IMR-90 (cell line): ENCODE data around the gene TSPAN14. TPM values are rescaled to one million over a fixed set of nuclear protein-coding genes. Genes with fewer than 3 reads are reported as not detected.

Experiments used
- ATAC-seq: fragments of 200-7000 bp; cut with Tn5 transposase; 2 replicates; pipeline ENCODE4 v1.9.1; 2020; ENCODE audit warnings: low read depth, mild to moderate bottlenecking, moderate library complexity
- BruUV-seq: library from RNA; stranded (reverse); fragments of 400-500 nt; replicated peaks from 2 replicates; lab custom pipeline; 2021; lab: Mats Ljungman, UMichigan
- CTCF ChIA-PET: fragments of 300-600 bp; formaldehyde crosslinking; extraction: SDS; loops from one replicate; lab custom pipeline; 2021; ENCODE audit warnings: antibody characterized with exemption; lab: Yijun Ruan, JAX
- POLR2A ChIA-PET: fragments of 300-600 bp; sonication (Branson Sonifier 250); formaldehyde crosslinking; loops from one replicate; lab custom pipeline; 2022; ENCODE audit warnings: antibody characterized with exemption; ENCODE audit not compliant: unreplicated experiment; lab: Charles Lee
- DNase-seq: peaks from one replicate; pipeline ENCODE4 v3.0.0; 2013
- H2AFZ ChIP-seq: replicated peaks from 2 replicates; pipeline ENCODE3; 2013; ENCODE audit warnings: low read length, mild to moderate bottlenecking; ENCODE audit not compliant: poor library complexity
- H2AK5ac ChIP-seq: 2 replicates; pipeline ENCODE4 v1.6.1; 2013; ENCODE audit warnings: low read depth, low read length, inconsistent platforms
- H2AK9ac ChIP-seq: replicated peaks from 2 replicates; pipeline ENCODE3; 2013; ENCODE audit warnings: mild to moderate bottlenecking, low read depth, low read length, moderate library complexity; ENCODE audit not compliant: poor library complexity
- H2BK120ac ChIP-seq: 2 replicates; pipeline ENCODE4 v1.6.1; 2013; ENCODE audit warnings: low read depth, low read length, inconsistent platforms
- H2BK15ac ChIP-seq: 3 replicates; pipeline ENCODE4 v1.6.1; 2013; ENCODE audit warnings: low read depth, low read length, inconsistent platforms
- H2BK20ac ChIP-seq: 2 replicates; pipeline ENCODE4 v1.6.1; 2013; ENCODE audit warnings: low read depth, mild to moderate bottlenecking, inconsistent platforms, low read length, moderate library complexity
- H2BK5ac ChIP-seq: 2 replicates; pipeline ENCODE4 v1.6.1; 2013; ENCODE audit warnings: mild to moderate bottlenecking, low read depth, low read length, inconsistent platforms; ENCODE audit not compliant: poor library complexity, severe bottlenecking
- H3K14ac ChIP-seq: replicated peaks from 2 replicates; pipeline ENCODE4 v1.6.1; 2013; ENCODE audit warnings: low read depth, low read length, inconsistent platforms
- H3K18ac ChIP-seq: 2 replicates; pipeline ENCODE4 v1.6.1; 2013; ENCODE audit warnings: low read depth, low read length, control low read depth
- H3K23ac ChIP-seq: 2 replicates; pipeline ENCODE4 v1.6.1; 2013; ENCODE audit warnings: low read depth, low read length, inconsistent platforms
- H3K27ac ChIP-seq: 2 replicates; pipeline ENCODE4 v1.5.1; 2013; ENCODE audit warnings: mild to moderate bottlenecking, control low read depth, low read length; ENCODE audit not compliant: insufficient read depth
- H3K27me3 ChIP-seq: 2 replicates; pipeline ENCODE4 v1.6.1; 2013; ENCODE audit warnings: low read length; ENCODE audit not compliant: control insufficient read depth, insufficient read depth
- H3K36me3 ChIP-seq: 2 replicates; pipeline ENCODE4 v1.6.1; 2013; ENCODE audit warnings: low read length, mixed read lengths; ENCODE audit not compliant: control insufficient read depth, insufficient read depth
- H3K4ac ChIP-seq: 2 replicates; pipeline ENCODE4 v1.6.1; 2013; ENCODE audit warnings: low read depth, low read length, inconsistent platforms
- H3K4me1 ChIP-seq: 2 replicates; pipeline ENCODE4 v1.6.1; 2013; ENCODE audit warnings: low read length, mixed read lengths; ENCODE audit not compliant: control insufficient read depth, insufficient read depth
- H3K4me2 ChIP-seq: 2 replicates; pipeline ENCODE4 v1.6.1; 2013; ENCODE audit warnings: low read depth, mild to moderate bottlenecking, control low read depth, low read length, moderate library complexity
- H3K4me3 ChIP-seq: 2 replicates; pipeline ENCODE4 v1.5.1; 2013; ENCODE audit warnings: low read depth, mild to moderate bottlenecking, control low read depth, low read length, moderate library complexity; ENCODE audit not compliant: insufficient read depth
- H3K56ac ChIP-seq: 2 replicates; pipeline ENCODE4 v1.6.1; 2013; ENCODE audit warnings: low read length, inconsistent platforms; ENCODE audit not compliant: insufficient read depth; ENCODE audit errors: extremely low read depth
- H3K79me1 ChIP-seq, 2 experiments: 2 replicates each; pipeline ENCODE4 v1.6.1; 2013; ENCODE audit warnings: low read length in 2 of 2, inconsistent platforms in 1 of 2, low read depth in 1 of 2
- H3K9ac ChIP-seq: 2 replicates; pipeline ENCODE4 v1.6.1; 2013; ENCODE audit warnings: low read depth, low read length, control low read depth
- H3K9me1 ChIP-seq: 2 replicates; pipeline ENCODE4 v1.6.1; 2013; ENCODE audit warnings: low read length, inconsistent platforms; ENCODE audit not compliant: insufficient read depth
- H3K9me3 ChIP-seq: 2 replicates; pipeline ENCODE4 v1.6.1; 2013; ENCODE audit warnings: low read length; ENCODE audit not compliant: control insufficient read depth, insufficient read depth
- H4K20me1 ChIP-seq: 2 replicates; pipeline ENCODE4 v1.6.1; 2013; ENCODE audit warnings: low read length, inconsistent platforms; ENCODE audit not compliant: insufficient read depth
- H4K5ac ChIP-seq: 2 replicates; pipeline ENCODE4 v1.6.1; 2013; ENCODE audit warnings: mild to moderate bottlenecking, low read depth, low read length, control low read depth
- H4K8ac ChIP-seq, 2 experiments: 2 replicates each; pipeline ENCODE4 v1.6.1; 2013; ENCODE audit warnings: low read depth in 2 of 2, low read length in 2 of 2, control low read depth in 1 of 2, inconsistent platforms in 1 of 2
- H4K91ac ChIP-seq: 2 replicates; pipeline ENCODE4 v1.6.1; 2013; ENCODE audit warnings: low read depth, low read length, inconsistent platforms; ENCODE audit not compliant: insufficient read depth
- CEBPB ChIP-seq: IDR thresholded peaks from 2 replicates; pipeline ENCODE4 v1.6.1; 2012; ENCODE audit warnings: low read depth, low read length, improper control_type of control experiment
- CHD1 ChIP-seq: IDR thresholded peaks from 2 replicates; pipeline ENCODE4 v1.6.1; 2012; ENCODE audit warnings: low read depth, low read length, improper control_type of control experiment
- CTCF ChIP-seq: conservative IDR thresholded peaks from 2 replicates; pipeline ENCODE4 v1.5.1; 2012; ENCODE audit warnings: mild to moderate bottlenecking, low read depth, low read length, improper control_type of control experiment
- ELK1 ChIP-seq: fragments of 150-350 bp; IDR thresholded peaks from 2 replicates; pipeline ENCODE4 v1.6.1; 2016; ENCODE audit warnings: low read depth, mild to moderate bottlenecking, low read length, moderate library complexity, borderline replicate concordance
- FOS ChIP-seq: fragments of 150-350 bp; IDR thresholded peaks from 2 replicates; pipeline ENCODE4 v1.6.1; 2016; ENCODE audit warnings: low read depth, low read length
- MAZ ChIP-seq: IDR thresholded peaks from 2 replicates; pipeline ENCODE4 v1.6.1; 2012; ENCODE audit warnings: low read depth, mild to moderate bottlenecking, low read length, improper control_type of control experiment, moderate library complexity, borderline replicate concordance
- MXI1 ChIP-seq: IDR thresholded peaks from 2 replicates; pipeline ENCODE4 v1.6.1; 2012; ENCODE audit warnings: low read depth, mild to moderate bottlenecking, low read length, moderate library complexity, borderline replicate concordance
- POLR2A ChIP-seq: IDR thresholded peaks from 2 replicates; pipeline ENCODE4 v1.6.1; 2012; ENCODE audit warnings: mild to moderate bottlenecking, low read depth, low read length
- SMC3 ChIP-seq: fragments of 150-350 bp; IDR thresholded peaks from 2 replicates; pipeline ENCODE4 v1.6.1; 2016; ENCODE audit warnings: low read depth, mild to moderate bottlenecking, antibody characterized with exemption, low read length, moderate library complexity
- WGBS, 2 experiments: methylation state at CpG; one replicate each; pipeline versions ENCODE4 v1.1.5 to v1.1.7; 2013; ENCODE audit warnings: missing lambda C conversion rate in 2 of 2; ENCODE audit not compliant: insufficient read length in 1 of 2; ENCODE audit errors: extremely low coverage in 2 of 2; 5-methylcytosine and 5-hydroxymethylcytosine counted together
- dilution Hi-C: fragments of 300-500 bp; cut with HindIII; formaldehyde crosslinking; loops from one replicate; pipeline ENCODE4 v1.14.3; 2018; ENCODE audit warnings: low sequenced_read_pairs; ENCODE audit not compliant: unreplicated experiment
- in situ Hi-C: fragments of 300-500 bp; cut with MboI; formaldehyde crosslinking; loops from 3 replicates; pipeline ENCODE4 v1.14.3; 2019; ENCODE audit warnings: low sequenced_read_pairs, inconsistent platforms, mixed read lengths
- intact Hi-C: fragments of 100-400 bp; cut with micrococcal nuclease; formaldehyde crosslinking; loops from 2 replicates; pipeline ENCODE4 v1.10.0; 2022
- polyA plus RNA-seq, 3 experiments: library from polyadenylated mRNA; depleted of rRNA; stranded (reverse); fragments of >200 nt; gene quantifications; 2 replicates each; pipeline ENCODE4 v1.2.3, GENCODE V29; 2012; ENCODE audit warnings: low replicate concordance in 1 of 3
- total RNA-seq: library from RNA; depleted of rRNA; stranded (reverse); fragments of >200 nt; gene quantifications from 2 replicates; pipeline ENCODE4 v1.2.3, GENCODE V29; 2012
- TF ChIP-seq, protein P1 (sequence below): fragments of 150-350 bp; IDR thresholded peaks from 2 replicates; pipeline ENCODE4 v1.6.1; 2017; ENCODE audit warnings: mild to moderate bottlenecking, antibody characterized with exemption, low read length, low read depth

Gene TSPAN14
- total and polyA plus RNA-seq, 2 of the 4 experiments (the other 2 are of a cell fraction), result 18.5 to 43.0 TPM

GRCh38 chr10:80410122-80410521 lies 44.0 kb upstream of the TSPAN14 start:
- Histone ChIP-seq H3K9me3 (no peaks in the 10 kb centered on the region), H2BK20ac (no peak overlapping the region), H3K56ac (no peak overlapping the region), H3K27me3 (peaks cover 18% of the 10 kb centered on the region), H3K18ac (no peak overlapping the region), H4K91ac (no peak overlapping the region), H3K27ac (no peak overlapping the region), H3K36me3 (no peaks in the 10 kb centered on the region), H3K79me1 (no peaks in the 10 kb centered on the region), H4K8ac (no peak overlapping the region), H3K9me1 (peaks cover 3% of the 10 kb centered on the region; the same call in 1 of the 2 replicates), H3K23ac (no peak overlapping the region), H2BK15ac (no peak overlapping the region), H3K14ac (no peak overlapping the region), H2BK120ac (no peak overlapping the region), H3K4ac (no peak overlapping the region), H3K4me1 (peaks cover 3% of the 10 kb centered on the region; the same call in 1 of the 2 replicates), H2BK5ac (no peak overlapping the region), H2AK9ac (no peak overlapping the region), H4K5ac (no peak overlapping the region), H3K9ac (no peak overlapping the region), H2AK5ac (no peak overlapping the region), H4K20me1 (no peaks in the 10 kb centered on the region), H3K4me2 (no peak overlapping the region), H3K4me3 (no peak overlapping the region), H2AFZ (no peak overlapping the region)
- WGBS, 2 experiments, result no CpG with 5 or more reads among the region's 2 CpGs
- TF ChIP-seq CEBPB (no peak), ELK1 (no peak), MAZ (no peak), POLR2A (no peak), MXI1 (no peak), CTCF (no peak), SMC3 (no peak), FOS (no peak), CHD1 (no peak)
- TF ChIP-seq, protein P1, sequence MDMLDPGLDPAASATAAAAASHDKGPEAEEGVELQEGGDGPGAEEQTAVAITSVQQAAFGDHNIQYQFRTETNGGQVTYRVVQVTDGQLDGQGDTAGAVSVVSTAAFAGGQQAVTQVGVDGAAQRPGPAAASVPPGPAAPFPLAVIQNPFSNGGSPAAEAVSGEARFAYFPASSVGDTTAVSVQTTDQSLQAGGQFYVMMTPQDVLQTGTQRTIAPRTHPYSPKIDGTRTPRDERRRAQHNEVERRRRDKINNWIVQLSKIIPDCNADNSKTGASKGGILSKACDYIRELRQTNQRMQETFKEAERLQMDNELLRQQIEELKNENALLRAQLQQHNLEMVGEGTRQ, result no peak
- BruUV-seq, result no TSS peak
- ATAC-seq (no peak), DNase-seq (no peak)
- CTCF ChIA-PET, result no interaction called here
- intact Hi-C loops, result no loop called here
- dilution Hi-C loops, result no loop called here
- in situ Hi-C loops, result no loop called here
- POLR2A ChIA-PET, result no interaction called here
